GM18507 (cell line): ENCODE measurements around the gene EPO.
"Not testable (repeated sequence)": the region's sequence is repeated elsewhere in the genome, so short reads cannot be mapped to it uniquely, and the experiment has no call there.

ENCODE experiments used
- DNase-seq: peaks from one replicate; pipeline ENCODE4 v3.0.0; 2011; ENCODE audit warnings: low read depth; ENCODE audit not compliant: insufficient read length; ENCODE audit errors: extremely low spot score
- FAIRE-seq: peaks from 2 replicates; lab custom pipeline; 2011; peaks lifted over from hg19 to GRCh38; lab: Jason Lieb, UNC

Gene EPO

DNA sequence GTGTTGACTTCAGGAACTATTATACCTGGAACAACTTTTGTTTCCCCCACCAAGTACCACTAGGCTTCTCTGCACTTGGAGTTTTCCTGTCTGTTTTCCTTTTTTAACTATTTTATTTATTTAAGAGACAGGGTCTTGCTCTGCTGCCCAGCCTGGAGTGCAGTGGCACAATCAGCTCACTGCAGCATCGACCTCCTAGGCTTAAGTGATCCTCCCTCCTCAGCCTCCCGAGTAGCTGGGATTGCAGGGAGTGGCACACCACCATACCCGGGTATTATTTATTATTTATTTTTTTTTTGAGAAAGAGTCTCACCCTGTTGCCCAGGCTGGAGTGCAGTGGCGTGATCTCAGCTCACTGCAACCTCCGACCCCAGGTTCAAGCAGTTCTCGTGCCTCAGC lies 24.1 kb upstream of the EPO start:
- DNase-seq = no peak
- no peak for FAIRE-seq

DNA sequence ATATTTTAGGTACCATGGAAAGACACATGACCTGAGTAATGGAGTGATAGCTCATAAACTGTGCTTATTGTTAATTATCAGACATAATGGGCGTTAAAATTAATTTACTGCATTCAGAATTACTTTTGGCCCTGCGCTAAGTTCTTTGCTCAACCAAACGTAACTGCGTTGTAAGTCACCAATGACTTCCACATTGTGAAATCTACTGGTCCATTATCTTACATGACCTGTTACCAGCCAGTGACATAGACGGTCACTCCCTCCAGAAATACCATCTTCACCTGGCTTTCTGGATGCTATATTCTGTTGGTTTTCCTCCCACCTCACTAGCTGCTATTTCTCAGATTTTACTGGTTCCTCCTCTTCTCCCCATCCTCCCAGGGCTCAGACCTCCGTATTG lies 21.2 kb upstream of the EPO start:
- DNase-seq (no peak), FAIRE-seq (no peak)

DNA sequence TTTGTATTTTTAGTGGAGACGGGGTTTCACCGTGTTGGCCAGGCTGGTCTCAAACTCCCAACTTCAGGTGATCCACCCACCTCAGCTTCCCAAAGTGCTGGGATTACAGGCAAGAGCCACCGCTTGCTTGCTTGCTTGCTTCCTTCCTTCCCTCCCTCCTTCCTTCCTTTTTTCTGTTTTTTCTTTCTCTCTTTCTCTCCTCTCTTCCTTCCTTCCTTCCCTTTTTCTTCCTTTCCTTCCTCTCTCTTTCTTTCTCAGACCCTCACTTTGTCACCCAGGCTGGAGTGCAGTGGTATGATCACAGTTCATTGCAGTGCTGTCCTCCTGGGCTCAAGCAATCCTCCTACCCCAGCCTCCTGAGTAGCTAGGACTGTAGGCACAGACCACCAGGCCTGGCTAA lies 19.2 kb upstream of the EPO start:
- not testable (repeated sequence) for DNase-seq, FAIRE-seq

DNA sequence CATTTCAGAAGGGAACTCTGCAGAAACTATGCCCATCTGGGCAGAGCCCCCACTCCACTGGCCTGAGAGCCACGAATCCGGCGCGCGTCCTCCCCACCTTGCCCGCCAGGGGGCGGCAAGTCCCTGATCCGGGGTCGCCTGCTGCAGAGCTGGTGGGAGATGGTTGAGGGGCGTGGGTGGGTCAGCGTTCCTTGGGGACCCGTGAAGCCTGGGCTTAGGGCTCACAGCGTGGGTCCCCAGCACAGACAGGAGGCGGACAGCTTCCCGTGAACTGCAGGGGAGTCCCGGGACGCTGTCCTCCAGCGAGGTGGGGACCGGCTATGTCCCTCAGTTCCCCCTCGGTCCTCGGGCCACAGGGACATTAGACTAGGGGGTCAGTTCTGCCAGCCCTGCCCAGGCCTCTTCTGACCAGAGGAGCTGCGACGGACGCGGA lies 14.9 kb upstream of the EPO start:
- FAIRE-seq (peak; percentile 75), DNase-seq (peak; percentile 77)

DNA sequence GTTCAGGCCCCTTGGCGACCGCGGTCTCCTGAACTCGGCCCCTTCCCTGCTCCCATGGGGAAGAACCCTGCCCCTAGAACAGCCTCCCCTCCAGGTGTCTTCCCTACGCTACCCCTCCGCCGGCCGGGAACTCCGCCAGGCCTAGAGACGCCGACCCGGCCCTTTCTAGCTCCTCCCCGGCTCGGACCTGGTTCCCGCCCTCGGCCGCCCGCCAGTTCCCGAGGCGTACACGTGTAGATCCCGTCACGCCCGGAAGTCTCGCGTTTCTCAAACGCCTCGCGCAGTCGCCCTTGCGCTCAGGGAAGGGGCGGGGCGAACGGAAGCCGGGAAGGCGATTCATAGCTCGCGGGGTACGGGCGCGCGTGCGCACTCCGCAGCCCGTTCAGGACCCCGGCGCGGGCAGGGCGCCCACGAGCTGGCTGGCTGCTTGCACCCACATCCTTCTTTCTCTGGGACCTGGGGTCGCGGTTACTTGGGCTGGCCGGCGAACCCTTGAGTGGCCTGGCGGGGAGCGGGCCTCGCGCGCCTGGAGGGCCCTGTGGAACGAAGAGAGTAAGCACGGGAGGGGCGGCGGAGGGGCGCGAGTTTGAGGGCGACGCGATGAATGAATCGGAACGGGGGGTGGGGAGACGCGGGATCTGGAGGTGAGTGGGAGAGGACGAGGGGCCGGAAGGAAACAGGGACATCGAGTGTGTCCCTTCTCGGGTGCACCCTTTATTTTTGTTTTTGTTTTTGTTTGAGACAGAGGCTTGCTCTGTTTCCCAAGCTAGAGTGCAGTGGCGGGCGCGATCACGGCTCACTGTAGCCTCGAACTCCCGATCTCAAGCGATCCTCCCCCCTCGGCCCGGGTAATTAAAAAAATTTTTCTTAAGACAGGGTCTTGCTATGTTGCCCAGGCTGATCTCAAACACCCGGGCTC lies 14.3 kb upstream of the EPO start, which contains the start of gene POP7:
POP7 (plus strand) TSS at position 369 of the 919 bp plus-strand sequence. CDS start 710 bp downstream, outside the sequence.
- DNase-seq (peak; percentile 97), FAIRE-seq (peak; percentile 98)

DNA sequence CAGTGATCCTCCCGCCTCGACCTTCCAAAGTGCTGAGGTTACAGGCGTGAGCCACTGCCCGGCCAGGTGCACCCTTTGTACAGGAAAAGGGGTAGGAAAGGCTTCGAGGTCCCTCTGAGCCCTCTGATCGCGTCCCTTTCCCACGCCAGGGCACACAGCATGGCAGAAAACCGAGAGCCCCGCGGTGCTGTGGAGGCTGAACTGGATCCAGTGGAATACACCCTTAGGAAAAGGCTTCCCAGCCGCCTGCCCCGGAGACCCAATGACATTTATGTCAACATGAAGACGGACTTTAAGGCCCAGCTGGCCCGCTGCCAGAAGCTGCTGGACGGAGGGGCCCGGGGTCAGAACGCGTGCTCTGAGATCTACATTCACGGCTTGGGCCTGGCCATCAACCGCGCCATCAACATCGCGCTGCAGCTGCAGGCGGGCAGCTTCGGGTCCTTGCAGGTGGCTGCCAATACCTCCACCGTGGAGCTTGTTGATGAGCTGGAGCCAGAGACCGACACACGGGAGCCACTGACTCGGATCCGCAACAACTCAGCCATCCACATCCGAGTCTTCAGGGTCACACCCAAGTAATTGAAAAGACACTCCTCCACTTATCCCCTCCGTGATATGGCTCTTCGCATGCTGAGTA lies 13.5 kb upstream of the EPO start:
- no peak for DNase-seq

DNA sequence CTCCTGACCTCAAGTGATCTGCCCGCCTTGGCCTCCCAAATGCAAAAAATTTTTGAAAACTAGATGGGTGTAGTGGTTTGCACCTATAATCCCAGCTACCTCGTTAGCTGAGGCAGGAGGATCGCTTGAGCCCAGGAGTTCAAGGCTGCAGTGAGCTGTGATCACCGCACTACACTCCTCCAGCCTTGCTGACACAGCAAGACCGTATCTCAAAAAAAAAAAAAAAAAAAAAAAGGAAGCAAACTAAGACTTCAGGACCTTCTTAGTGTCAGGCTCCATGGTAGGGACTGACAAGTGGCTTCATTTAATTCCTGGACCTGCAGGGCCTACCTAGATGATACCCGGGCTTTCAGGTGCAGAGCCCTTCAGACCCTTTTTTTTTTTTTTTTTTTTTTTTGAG lies 11.9 kb upstream of the EPO start:
- no peak for DNase-seq
- FAIRE-seq = no peak

More for the DNA sequence above, 13.5 kb upstream of the EPO start:
- no peak for FAIRE-seq

DNA sequence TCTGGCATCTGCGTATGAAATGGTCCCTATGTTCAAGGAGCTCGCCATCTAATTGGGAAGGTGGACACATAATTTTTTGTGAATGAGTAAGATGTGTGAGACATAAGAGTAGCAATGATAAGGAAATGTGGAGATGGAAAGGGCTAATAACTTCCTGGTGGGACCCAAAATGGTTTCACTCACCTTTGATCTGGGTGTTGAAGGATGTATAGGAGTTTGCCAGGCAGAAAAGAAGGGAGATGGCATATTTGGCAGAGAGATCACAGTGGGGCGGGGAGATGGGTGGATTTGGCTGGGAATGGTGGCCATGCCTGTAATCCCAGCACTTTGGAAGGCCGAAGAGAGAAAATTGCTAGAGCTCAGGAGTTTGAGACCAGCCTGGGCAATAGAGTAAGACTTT lies 9.8 kb upstream of the EPO start:
- FAIRE-seq = no peak
- no peak for DNase-seq

DNA sequence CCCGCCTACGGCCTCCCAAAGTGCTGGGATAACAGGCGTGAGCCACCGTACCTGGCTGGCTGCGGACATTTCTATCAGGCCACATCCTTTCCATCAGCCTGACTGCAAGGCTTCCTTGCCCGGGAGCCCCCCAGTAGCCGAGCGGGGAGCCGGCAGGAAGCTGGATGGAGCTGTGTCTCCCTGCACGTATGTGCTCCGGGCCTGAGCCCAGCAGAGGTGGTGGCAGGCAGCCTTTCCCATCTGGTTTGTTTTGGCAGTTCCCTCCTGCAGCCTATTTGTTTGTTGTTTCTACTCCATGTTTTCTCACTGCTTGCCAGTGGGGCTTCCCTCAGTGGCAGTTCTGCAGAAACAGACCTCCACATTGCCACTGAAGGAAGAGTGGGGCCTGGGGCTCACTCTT lies 8.9 kb upstream of the EPO start:
- no peak for FAIRE-seq
- no peak for DNase-seq

DNA sequence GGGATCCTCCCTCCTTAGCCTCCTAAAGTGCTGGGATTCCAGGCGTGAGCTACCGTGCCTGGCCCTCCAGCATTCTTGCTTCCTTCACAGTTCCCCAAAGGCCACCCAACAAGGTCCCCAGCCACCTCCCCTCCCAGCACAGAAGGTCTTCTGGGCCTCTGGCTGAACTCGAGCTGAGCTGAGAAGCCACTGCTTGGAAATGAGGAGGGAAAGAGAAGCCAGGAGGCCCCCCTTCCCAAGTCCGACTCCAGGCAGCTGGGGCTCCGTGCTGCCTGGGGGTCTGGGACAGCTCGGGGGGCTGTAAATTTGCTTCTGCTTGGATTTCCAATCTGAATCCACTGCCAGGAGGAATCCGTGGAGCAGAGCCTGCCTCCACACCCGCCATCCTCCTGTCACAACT lies 5.5 kb upstream of the EPO start:
- FAIRE-seq (no peak), DNase-seq (no peak)

DNA sequence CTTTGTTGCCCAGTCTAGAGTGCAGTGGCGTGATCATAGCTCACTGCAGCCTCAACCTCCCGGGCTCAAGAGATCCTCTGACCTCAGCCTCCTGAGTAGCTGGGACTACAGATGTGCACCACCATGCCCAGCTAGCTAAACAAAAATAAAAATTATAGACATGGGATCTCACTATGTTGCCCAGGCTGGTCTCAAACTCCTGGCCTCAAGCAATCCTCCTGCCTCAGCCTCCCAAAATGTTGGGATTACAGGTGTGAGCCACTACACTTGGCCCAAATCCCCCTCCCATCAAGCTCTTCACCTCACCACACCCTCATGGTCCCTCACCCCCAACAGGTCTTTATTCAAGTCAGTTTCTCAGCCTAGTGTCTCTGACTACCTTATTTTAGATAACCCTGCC lies 3.2 kb upstream of the EPO start:
- not testable (repeated sequence) for FAIRE-seq, DNase-seq

DNA sequence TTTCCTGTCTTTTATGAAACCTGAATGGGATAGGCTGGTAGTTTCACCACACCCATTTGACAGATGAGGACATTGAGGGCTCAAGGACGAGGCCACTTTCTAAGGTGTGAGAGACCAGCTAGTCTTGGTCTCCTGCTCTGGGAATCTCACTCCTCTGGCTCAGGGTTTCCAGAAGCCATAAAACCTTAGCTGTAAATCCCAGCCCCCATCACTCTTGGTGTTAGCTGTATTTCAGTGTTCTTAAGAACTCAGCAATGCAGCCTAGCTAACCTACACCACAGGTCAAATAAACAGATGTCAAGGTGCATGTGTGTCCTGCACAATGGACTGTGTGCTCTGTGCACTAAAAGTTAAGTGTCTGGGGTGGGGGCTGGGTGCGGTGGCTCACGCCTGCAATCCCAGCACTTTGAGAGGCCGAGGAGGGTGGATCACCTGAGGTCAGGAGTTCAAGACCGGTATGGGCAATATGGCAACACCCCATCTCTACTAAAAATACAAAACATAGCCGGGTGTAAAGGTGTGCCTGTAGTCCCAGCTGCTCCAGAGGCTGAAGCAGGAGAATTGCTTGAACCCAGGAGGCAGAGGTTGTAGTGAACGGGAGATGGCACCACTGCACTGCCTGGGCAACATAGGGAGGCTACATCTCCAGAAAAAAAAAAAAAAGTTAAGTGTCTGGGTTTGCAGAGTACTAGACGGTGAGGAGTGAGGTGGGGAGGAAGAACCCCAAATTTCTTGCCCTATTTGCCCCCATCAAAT lies 567 bp upstream of the EPO start:
- FAIRE-seq = no peak
- DNase-seq = no peak

DNA sequence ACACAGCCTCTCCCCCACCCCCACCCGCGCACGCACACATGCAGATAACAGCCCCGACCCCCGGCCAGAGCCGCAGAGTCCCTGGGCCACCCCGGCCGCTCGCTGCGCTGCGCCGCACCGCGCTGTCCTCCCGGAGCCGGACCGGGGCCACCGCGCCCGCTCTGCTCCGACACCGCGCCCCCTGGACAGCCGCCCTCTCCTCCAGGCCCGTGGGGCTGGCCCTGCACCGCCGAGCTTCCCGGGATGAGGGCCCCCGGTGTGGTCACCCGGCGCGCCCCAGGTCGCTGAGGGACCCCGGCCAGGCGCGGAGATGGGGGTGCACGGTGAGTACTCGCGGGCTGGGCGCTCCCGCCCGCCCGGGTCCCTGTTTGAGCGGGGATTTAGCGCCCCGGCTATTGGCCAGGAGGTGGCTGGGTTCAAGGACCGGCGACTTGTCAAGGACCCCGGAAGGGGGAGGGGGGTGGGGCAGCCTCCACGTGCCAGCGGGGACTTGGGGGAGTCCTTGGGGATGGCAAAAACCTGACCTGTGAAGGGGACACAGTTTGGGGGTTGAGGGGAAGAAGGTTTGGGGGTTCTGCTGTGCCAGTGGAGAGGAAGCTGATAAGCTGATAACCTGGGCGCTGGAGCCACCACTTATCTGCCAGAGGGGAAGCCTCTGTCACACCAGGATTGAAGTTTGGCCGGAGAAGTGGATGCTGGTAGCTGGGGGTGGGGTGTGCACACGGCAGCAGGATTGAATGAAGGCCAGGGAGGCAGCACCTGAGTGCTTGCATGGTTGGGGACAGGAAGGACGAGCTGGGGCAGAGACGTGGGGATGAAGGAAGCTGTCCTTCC lies 620 bp downstream of the EPO start:
- DNase-seq = no peak

DNA sequence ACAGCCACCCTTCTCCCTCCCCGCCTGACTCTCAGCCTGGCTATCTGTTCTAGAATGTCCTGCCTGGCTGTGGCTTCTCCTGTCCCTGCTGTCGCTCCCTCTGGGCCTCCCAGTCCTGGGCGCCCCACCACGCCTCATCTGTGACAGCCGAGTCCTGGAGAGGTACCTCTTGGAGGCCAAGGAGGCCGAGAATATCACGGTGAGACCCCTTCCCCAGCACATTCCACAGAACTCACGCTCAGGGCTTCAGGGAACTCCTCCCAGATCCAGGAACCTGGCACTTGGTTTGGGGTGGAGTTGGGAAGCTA lies 1.2 kb downstream of the EPO start:
- DNase-seq (no peak), FAIRE-seq (no peak)

More for the DNA sequence above, 620 bp downstream of the EPO start:
- no peak for FAIRE-seq

DNA sequence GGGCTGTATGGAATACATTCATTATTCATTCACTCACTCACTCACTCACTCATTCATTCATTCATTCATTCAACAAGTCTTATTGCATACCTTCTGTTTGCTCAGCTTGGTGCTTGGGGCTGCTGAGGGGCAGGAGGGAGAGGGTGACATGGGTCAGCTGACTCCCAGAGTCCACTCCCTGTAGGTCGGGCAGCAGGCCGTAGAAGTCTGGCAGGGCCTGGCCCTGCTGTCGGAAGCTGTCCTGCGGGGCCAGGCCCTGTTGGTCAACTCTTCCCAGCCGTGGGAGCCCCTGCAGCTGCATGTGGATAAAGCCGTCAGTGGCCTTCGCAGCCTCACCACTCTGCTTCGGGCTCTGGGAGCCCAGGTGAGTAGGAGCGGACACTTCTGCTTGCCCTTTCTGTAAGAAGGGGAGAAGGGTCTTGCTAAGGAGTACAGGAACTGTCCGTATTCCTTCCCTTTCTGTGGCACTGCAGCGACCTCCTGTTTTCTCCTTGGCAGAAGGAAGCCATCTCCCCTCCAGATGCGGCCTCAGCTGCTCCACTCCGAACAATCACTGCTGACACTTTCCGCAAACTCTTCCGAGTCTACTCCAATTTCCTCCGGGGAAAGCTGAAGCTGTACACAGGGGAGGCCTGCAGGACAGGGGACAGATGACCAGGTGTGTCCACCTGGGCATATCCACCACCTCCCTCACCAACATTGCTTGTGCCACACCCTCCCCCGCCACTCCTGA lies 2.4 kb downstream of the EPO start:
- FAIRE-seq (no peak), DNase-seq (no peak)

DNA sequence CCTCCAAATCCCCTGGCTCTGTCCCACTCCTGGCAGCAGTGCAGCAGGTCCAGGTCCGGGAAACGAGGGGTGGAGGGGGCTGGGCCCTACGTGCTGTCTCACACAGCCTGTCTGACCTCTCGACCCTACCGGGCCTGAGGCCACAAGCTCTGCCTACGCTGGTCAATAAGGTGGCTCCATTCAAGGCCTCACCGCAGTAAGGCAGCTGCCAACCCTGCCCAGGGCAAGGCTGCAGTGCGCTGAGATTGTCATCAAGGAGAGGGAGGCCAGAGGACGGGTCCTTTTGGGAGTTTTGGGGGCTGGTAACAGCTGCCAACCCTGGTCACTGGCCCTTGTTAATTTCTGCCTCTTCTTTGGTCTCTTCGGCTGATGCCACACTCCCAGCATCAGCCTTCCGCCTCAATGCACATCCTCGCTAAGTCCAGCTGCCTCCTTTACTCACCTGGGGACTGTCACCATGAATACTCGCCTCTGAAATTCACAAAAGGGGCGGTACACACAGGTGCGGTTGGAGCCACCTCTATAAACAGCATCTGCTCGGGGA lies 3.5 kb downstream of the EPO start:
- FAIRE-seq = no peak
- no peak for DNase-seq

DNA sequence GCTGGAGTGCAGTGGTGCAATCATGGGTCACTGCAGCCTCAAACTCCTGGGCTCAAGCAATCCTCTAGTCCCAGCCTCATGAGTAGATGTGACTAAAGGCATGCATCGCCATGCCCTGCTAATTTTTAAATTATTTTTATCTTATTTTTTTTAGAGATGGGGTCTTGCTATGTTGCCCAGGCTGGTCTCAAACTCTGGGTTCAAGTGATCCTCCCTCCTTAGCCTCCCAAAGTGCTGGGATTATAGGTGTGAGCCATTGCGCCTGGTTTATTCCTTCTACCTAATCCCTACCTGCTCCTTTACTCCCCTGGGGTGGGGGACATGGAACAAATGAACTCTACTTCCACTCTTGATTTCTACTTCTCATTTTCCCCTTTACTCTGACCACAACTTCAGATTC lies 4.1 kb downstream of the EPO start:
- DNase-seq, FAIRE-seq: not testable (repeated sequence)

DNA sequence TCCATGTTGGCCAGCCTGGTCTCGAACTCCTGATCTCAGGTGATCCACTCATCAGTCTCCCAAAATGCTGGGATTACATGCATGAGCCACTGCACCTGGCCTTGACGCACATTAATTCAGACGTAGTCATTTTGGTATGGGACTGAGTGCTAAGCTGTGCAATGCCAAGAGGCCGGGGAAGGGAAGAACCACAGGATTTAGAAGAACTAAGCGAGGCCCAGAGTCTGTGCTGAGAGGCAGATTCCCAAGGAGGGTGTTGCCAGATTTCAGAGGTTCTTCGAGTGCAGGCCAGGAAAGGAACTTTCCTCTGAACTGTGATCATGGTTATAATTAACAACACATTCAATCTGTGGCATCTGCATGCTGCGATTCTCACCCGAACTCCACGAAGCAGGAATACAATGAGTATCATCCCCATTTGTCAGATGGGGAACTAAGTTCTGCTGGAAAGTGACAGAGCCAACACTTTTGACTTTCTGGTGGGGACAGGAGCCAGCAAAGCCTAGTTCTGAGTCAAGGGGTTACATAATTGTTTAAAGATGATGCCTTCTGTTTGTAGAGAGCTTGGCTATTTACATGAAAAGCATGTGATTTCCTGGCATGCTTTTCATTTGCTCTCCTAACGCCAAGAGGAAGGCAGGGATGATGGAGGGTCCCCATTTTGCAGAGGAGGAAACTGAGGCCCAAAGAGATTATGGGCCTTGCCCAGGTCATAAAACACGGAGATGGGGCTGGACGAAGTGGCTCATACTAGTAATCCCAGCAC lies 6.9 kb downstream of the EPO start:
- DNase-seq (no peak), FAIRE-seq (no peak)
